Prostate gland (tissue), 2 donors: ENCODE measurements around the gene COTL1.

Source experiments
- CTCF ChIP-seq, 4 experiments: fragments of 200-600 bp in 2 of 4; fragments of 450-650 bp in 2 of 4; sonication (generic) in 2 of 4; IDR thresholded peaks; 1 replicate in 3 of 4; 2 replicates in 1 of 4; pipeline ENCODE4 v1.5.1; 2016 to 2019; ENCODE audit warnings: antibody characterized with exemption in 4 of 4, mild to moderate bottlenecking in 2 of 4, moderate library complexity in 2 of 4
- POLR2AphosphoS5 ChIP-seq: sonication (generic); formaldehyde crosslinking; IDR thresholded peaks from one replicate; pipeline ENCODE4 v1.6.1; 2017; ENCODE audit warnings: antibody characterized with exemption

GRCh38 chr16:84550096-84550495, 67.8 kb downstream of the COTL1 start:
- TF ChIP-seq CTCF (IDR thresholded peaks at IDR 0.05) (no peak), POLR2AphosphoS5 (no peak)
